SHP77 (cell line): ENCODE measurements around the gene OTUD7B.
"Not testable (repeated sequence)": the region's sequence is repeated elsewhere in the genome, so short reads cannot be mapped to it uniquely, and the experiment has no call there.

Source experiments
- DNase-seq, 2 experiments: peaks; one replicate each; lab custom pipeline; 2025; lab: John Stamatoyannopoulos, UW

The OTUD7B gene

GRCh38 chr1:150010393-150011115 is at the start of gene OTUD7B:
Gene OTUD7B, minus strand, starts transcription at chr1:150010726. Its CDS starts 33,216 bp downstream, at chr1:149977510.
- peak; percentile 92 to 96 for DNase-seq

- no peak for DNase-seq
Measured at GRCh38 chr1:150060260-150060659, 49.7 kb upstream of the OTUD7B start.

- no peak for DNase-seq
Measured at GRCh38 chr1:150056407-150056806, 45.9 kb upstream of the OTUD7B start.

GRCh38 chr1:150055507-150055906 is 45.0 kb upstream of the OTUD7B start:
- DNase-seq, result not testable (repeated sequence)

GRCh38 chr1:150053926-150054325 is 43.4 kb upstream of the OTUD7B start:
- DNase-seq, result no peak

GRCh38 chr1:150051905-150052412 is 41.4 kb upstream of the OTUD7B start:
- DNase-seq, result not testable (repeated sequence)

- DNase-seq, result no peak
Measured at GRCh38 chr1:150051089-150051373, 40.5 kb upstream of the OTUD7B start.

- DNase-seq, result no peak
Measured at GRCh38 chr1:150049926-150050325, 39.4 kb upstream of the OTUD7B start.

- DNase-seq, result no peak
Measured at GRCh38 chr1:150034336-150034735, 23.8 kb upstream of the OTUD7B start.

GRCh38 chr1:150028322-150028721 is 17.8 kb upstream of the OTUD7B start:
- DNase-seq, result no peak

GRCh38 chr1:150024156-150024555 is 13.6 kb upstream of the OTUD7B start:
- DNase-seq, result no peak

GRCh38 chr1:150022357-150022756 is 11.8 kb upstream of the OTUD7B start:
- DNase-seq, result peak in 1 of 2 experiments; percentile 8

GRCh38 chr1:150021191-150021694 is 10.7 kb upstream of the OTUD7B start:
- no peak for DNase-seq

GRCh38 chr1:150020711-150021110 is 10.2 kb upstream of the OTUD7B start:
- no peak for DNase-seq

- no peak for DNase-seq
Measured at GRCh38 chr1:150018165-150018564, 7.6 kb upstream of the OTUD7B start.

- no peak for DNase-seq
Measured at GRCh38 chr1:150017206-150017750, 6.8 kb upstream of the OTUD7B start.

- no peak for DNase-seq
Measured at GRCh38 chr1:150015651-150016131, 5.2 kb upstream of the OTUD7B start.

GRCh38 chr1:150012611-150013010 is 2.1 kb upstream of the OTUD7B start:
- DNase-seq, result no peak

- DNase-seq, result peak; percentile 53 to 71
Measured at GRCh38 chr1:150009604-150010392, 728 bp downstream of the OTUD7B start.

GRCh38 chr1:150008699-150009098 is 1.8 kb downstream of the OTUD7B start:
- DNase-seq, result peak; percentile 33 to 57

- DNase-seq, result no peak
Measured at GRCh38 chr1:150006881-150007421, 3.6 kb downstream of the OTUD7B start.

- DNase-seq, result no peak
Measured at GRCh38 chr1:150005606-150006005, 4.9 kb downstream of the OTUD7B start.
